Activated CD8-positive, alpha-beta memory T cell treated with anti-CD3 and anti-CD28 coated beads, Interleukin-2, amount 10 ng/mL, durations not matched to agents 7 days and 5 days (primary cell): ENCODE measurements around the gene RBM42. TPM values are rescaled to one million over a fixed set of nuclear protein-coding genes. Genes with fewer than 3 reads are reported as not detected.
"Not testable (repeated sequence)": the region's sequence is repeated elsewhere in the genome, so short reads cannot be mapped to it uniquely, and the experiment has no call there.

Experiments
- ATAC-seq: fragments of 150-1000 bp; cut with Tn5 transposase; one replicate; pipeline ENCODE4 v1.10.0; 2021; ENCODE audit warnings: moderate library complexity
- CTCF ChIA-PET: fragments of 350-600 bp; sonication (Branson Sonifier 250); formaldehyde crosslinking; loops from one replicate; lab custom pipeline; 2021; ENCODE audit warnings: antibody characterized with exemption; lab: Charles Lee
- DNase-seq: peaks from one replicate; pipeline ENCODE4 v3.0.0-alpha.2; 2020
- H3K27ac Mint-ChIP-seq: one replicate; pipeline ENCODE4 v1.8.0; 2021; ENCODE audit warnings: mild to moderate bottlenecking, mixed read lengths
- H3K27me3 Mint-ChIP-seq: one replicate; pipeline ENCODE4 v1.8.0; 2021; ENCODE audit warnings: mixed read lengths
- H3K36me3 Mint-ChIP-seq: one replicate; pipeline ENCODE4 v1.8.0; 2021; ENCODE audit warnings: mild to moderate bottlenecking, mixed read lengths
- H3K4me1 Mint-ChIP-seq: one replicate; pipeline ENCODE4 v1.8.0; 2021; ENCODE audit warnings: mixed read lengths
- H3K4me3 Mint-ChIP-seq: one replicate; pipeline ENCODE4 v1.8.0; 2021; ENCODE audit warnings: mild to moderate bottlenecking, moderate library complexity, mixed read lengths
- H3K9me3 Mint-ChIP-seq: one replicate; pipeline ENCODE4 v1.8.0; 2022; ENCODE audit warnings: low read depth, mixed read lengths
- total RNA-seq, 2 experiments: library from RNA; stranded (reverse); gene quantifications; one replicate each; pipeline ENCODE4 v1.2.3, GENCODE V29; 2021

RBM42 gene, protein sequence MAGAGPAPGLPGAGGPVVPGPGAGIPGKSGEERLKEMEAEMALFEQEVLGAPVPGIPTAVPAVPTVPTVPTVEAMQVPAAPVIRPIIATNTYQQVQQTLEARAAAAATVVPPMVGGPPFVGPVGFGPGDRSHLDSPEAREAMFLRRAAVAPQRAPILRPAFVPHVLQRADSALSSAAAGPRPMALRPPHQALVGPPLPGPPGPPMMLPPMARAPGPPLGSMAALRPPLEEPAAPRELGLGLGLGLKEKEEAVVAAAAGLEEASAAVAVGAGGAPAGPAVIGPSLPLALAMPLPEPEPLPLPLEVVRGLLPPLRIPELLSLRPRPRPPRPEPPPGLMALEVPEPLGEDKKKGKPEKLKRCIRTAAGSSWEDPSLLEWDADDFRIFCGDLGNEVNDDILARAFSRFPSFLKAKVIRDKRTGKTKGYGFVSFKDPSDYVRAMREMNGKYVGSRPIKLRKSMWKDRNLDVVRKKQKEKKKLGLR
- total RNA-seq = 100 to 1,000 TPM; 110 to 117 TPM

DNA sequence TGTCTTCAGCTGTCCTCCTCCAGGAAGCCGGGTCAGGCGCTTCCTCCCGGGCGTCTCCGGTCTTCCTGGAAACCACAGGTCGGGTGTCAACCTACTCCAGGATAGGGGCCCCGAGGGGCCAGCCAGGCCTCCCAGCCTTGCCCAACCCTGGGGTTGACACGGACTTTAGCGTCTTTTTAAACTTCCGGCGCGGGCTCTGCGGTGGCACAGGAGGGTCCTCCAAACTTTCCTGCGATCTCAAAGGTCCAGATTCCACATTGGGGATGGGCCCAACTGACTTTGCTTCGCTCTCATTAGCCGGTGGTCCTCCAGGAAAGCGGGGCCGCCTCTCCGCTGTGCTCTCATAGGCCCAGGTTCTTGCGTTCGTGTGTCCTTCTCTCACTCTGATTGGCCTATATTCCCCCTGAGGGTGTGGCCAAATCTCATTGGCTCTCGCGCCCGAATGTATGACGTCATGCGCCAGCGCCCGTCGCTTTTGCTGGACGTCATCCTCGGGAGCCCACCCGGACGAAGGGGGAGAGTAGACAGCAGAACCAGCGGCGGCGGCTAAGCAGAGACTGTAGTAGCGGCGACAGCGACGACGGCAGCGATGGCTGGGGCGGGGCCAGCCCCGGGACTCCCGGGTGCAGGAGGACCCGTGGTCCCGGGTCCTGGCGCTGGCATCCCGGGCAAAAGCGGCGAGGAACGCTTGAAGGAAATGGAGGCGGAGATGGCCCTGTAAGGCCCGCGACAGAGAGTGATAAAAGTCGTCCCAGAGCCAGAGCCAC, at the start of gene RBM42:
TSS of gene RBM42 (plus strand) at position 472 of the 767 bp plus-strand sequence. CDS start at position 590, 118 bp downstream.
- Mint-ChIP-seq H3K27ac (peak within 1 kb of the TSS; percentile 97), H3K36me3 (peaks cover 27% of the 10 kb centered on the region), H3K9me3 (no peaks in the 10 kb centered on the region), H3K27me3 (no peaks in the 10 kb centered on the region), H3K4me3 (peak within 1 kb of the TSS; percentile 90), H3K4me1 (peaks cover 18% of the 10 kb centered on the region)
- DNase-seq (peak; percentile 99), ATAC-seq (peak; percentile 100)
- CTCF ChIA-PET = no interaction called here

DNA sequence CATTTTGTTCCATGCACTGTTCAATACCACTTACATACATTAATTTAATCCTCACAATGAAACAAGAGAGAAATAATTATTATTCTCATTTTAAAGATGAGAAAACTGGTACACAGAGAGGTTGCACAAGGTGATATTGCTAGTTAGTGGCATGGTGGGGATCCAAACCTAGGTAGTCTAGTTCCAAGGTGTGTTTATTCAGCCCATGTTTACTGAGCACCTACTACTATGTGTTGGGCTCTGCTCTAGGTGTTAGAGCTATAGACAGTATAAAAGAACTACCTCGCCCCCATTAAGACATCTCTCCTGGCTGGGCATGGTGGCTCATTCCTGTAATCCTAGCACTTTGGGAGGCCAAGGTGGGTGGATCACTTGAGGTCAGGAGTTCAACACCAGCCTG, 46.1 kb upstream of the RBM42 start:
- no peak for DNase-seq
- H3K4me3 Mint-ChIP-seq = no peak overlapping the region
- CTCF ChIA-PET = no interaction called here
- H3K36me3 Mint-ChIP-seq = no peaks in the 10 kb centered on the region
- no peak for ATAC-seq
- no peak overlapping the region for H3K27ac Mint-ChIP-seq
- peaks cover 19% of the 10 kb centered on the region for H3K27me3 Mint-ChIP-seq
- H3K9me3 Mint-ChIP-seq = no peaks in the 10 kb centered on the region
- no peaks in the 10 kb centered on the region for H3K4me1 Mint-ChIP-seq

DNA sequence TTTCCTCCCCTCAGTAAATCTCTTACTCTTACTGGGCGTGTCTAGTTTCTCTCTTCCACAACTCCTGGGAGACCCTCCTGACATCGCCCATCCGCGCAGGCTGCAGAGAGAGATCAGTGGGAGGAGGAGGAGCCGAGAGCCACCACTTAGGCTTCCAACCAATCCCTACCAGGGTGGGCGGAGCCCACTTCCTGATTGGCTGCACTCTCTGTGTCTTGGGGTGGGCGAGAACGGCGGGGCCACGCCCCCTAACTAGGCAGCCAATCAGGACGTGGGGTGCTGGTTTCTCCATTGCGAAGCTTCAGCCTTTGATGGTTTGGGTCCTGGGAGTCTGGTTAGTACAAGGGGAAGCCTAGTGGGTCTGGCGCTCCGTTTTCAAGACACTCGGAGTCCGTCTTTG, 43.0 kb upstream of the RBM42 start, which contains the start of gene PMIS2:
TSS of gene PMIS2 (plus strand) at position 326 of the 400 bp plus-strand sequence. CDS start 87 bp downstream, outside the sequence.
- Mint-ChIP-seq H3K27ac (no peak within 1 kb of the TSS), H3K4me3 (no peak within 1 kb of the TSS), H3K27me3 (peaks cover 21% of the 10 kb centered on the region), H3K4me1 (no peaks in the 10 kb centered on the region), H3K36me3 (no peaks in the 10 kb centered on the region), H3K9me3 (no peaks in the 10 kb centered on the region)
- CTCF ChIA-PET = interaction anchor here (1.1 kb wide), 1 partner anchor 12 kb away, joined by 3 read pairs; no protein-coding TSS in a partner anchor
- ATAC-seq = peak; percentile 23
- no peak for DNase-seq

DNA sequence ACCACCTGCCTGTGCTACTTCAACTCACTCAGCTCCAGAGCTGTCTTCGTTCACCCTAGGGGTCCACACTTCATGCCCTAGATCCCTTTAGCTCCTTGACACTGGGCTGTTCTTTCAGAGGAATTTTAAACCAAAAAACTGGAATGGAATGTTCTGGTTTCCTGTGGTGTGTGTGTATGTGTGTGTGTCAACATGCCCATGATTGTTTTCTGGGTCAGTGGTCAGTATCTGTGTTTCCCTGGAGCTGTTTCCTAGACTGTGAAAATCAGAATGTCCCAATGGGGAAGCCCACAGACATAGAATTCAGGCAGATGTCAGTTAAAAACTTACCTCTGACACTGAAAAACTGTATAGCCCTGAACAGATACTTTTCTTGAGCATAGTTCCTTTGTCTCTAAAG, 41.5 kb upstream of the RBM42 start:
- no peaks in the 10 kb centered on the region for H3K9me3 Mint-ChIP-seq
- no peaks in the 10 kb centered on the region for H3K4me1 Mint-ChIP-seq
- no peak overlapping the region for H3K27ac Mint-ChIP-seq
- no peak for ATAC-seq
- H3K4me3 Mint-ChIP-seq = no peak overlapping the region
- CTCF ChIA-PET = no interaction called here
- H3K27me3 Mint-ChIP-seq = peaks cover 19% of the 10 kb centered on the region
- DNase-seq = no peak
- H3K36me3 Mint-ChIP-seq = no peaks in the 10 kb centered on the region

DNA sequence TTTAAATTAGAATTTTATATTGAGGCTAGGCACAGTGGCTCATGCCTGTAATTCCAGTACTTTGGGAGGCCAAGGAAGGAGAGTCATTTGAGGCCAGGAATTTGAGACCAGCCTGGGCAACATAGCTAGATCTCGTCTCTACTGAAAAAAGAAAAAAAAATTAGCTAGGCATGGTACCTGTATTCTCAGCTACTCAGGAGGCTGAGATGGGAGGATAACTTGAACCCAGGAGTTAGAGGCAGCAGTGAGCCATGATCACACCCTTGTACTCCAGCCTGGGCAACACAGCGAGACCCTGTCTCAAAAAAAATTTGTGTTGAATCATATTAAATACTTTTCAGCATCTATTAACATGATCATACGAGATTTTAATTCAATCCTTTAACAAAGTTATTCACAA, 38.0 kb upstream of the RBM42 start:
- Mint-ChIP-seq H3K9me3 (no peaks in the 10 kb centered on the region), H3K4me3 (no peak overlapping the region), H3K4me1 (no peaks in the 10 kb centered on the region), H3K27ac (no peak overlapping the region), H3K27me3 (peaks cover 10% of the 10 kb centered on the region), H3K36me3 (no peaks in the 10 kb centered on the region)
- DNase-seq (no peak), ATAC-seq (no peak)
- CTCF ChIA-PET = interaction anchor here (0.6 to 2.6 kb wide), 2 partner anchors 33 to 81 kb away, joined by 3 to 21 read pairs; no protein-coding TSS in a partner anchor

DNA sequence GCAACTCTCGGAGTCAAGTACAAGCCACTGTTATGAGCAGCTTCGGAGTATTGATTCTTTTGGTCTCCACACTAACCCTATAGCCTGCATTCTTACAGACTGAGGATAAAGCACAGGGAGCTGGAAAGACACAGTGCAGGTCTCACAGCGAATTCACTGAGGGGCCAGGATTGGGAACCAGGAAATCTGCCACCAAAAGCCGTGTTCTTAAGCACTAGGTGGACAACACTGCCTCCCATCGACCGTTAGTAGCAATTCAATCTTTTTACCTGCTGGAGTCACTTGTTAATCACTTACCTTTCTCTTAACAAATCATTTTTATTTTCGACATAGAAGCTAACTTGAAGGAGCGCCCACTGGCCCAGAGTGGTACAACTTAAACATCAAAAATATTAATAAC, 36.6 kb upstream of the RBM42 start:
- no peak overlapping the region for H3K4me3 Mint-ChIP-seq
- CTCF ChIA-PET = interaction anchor here (0.7 to 2.6 kb wide), 8 partner anchors 14 to 90 kb away, joined by 3 to 21 read pairs (median 4); no protein-coding TSS in a partner anchor
- no peaks in the 10 kb centered on the region for H3K9me3 Mint-ChIP-seq
- ATAC-seq (no peak), DNase-seq (no peak)
- peaks cover 7% of the 10 kb centered on the region for H3K4me1 Mint-ChIP-seq
- no peaks in the 10 kb centered on the region for H3K36me3 Mint-ChIP-seq
- H3K27ac Mint-ChIP-seq = no peak overlapping the region
- peaks cover 5% of the 10 kb centered on the region for H3K27me3 Mint-ChIP-seq

DNA sequence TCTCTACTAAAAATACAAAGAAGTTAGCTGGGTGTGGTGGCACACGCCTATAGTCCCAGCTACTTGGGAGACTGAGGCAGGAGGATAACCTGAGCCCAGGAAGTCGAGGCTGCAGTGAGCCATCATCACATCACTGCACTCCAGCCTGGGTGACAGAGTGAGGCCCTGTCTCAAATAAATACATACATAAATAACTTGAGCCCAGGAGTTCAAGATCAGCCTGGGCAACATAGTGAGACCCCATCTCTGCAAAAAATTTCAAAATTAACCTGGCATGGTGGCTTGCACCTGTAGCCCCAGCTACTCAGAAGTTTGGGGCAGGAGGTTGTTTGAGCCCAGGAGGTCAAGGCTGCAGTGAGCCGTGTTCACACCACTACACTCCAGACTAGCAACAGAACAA, 33.8 kb upstream of the RBM42 start:
- CTCF ChIA-PET = interaction anchor here (0.6 to 1.6 kb wide), 2 partner anchors 47 to 98 kb away, joined by 3 to 4 read pairs; no protein-coding TSS in a partner anchor
- H3K27ac Mint-ChIP-seq, H3K4me3 Mint-ChIP-seq, H3K36me3 Mint-ChIP-seq, DNase-seq, H3K4me1 Mint-ChIP-seq, H3K9me3 Mint-ChIP-seq, ATAC-seq: not testable (repeated sequence)
- peaks cover 12% of the 10 kb centered on the region for H3K27me3 Mint-ChIP-seq

DNA sequence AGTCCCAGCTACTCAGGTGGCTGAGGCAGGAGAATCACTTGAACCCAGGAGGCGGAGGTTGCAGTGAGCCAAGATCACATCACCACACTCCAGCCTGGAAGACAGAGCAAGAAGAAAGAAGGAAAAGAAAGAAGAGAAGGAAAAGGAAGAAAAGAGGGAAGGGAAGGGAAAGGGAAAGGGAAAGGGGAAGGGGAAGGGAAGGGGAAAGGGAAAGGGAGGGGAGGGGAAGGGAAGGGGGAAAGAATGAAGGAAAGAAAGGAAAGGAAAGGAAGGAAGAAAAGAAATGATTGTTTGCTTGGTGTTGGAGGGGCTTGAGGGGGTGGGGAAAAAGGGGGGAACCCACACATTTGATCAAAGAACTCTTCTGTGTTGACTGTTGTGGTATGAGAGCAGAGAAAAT, 32.9 kb upstream of the RBM42 start:
- CTCF ChIA-PET = interaction anchor here (1.2 to 1.6 kb wide), 2 partner anchors 48 to 86 kb away, joined by 3 to 4 read pairs; no protein-coding TSS in a partner anchor

DNA sequence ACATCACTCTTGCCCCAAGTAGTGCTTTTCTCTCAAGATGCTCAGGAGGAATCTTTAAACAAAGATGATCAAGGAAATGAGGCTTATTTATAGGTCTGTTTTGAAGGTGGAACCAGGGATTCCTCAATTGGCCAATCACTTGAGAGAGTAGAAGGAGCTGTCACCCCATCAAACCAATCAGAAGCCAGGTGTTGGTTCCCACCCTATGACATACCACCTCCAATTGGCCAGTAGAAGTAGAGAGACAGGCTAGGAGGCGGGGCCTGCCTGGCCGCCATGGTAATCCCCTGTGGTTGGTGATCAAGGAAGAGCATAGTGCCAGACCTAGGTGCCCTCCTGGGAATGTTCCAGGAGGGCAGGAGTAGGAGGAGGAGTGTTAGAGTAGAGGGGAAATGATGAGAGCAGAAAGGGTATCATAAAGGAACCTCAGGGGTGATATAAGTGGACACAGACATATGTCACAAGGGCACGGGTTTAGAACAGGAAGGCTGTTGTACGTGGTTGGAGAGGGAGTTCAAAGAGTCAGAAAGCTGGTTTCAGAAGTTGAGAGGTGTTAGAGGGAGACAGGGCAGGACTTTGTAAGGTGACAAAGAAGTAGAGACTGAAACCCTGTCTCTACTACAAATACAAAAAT, 32.4 kb upstream of the RBM42 start:
- H3K4me1 Mint-ChIP-seq = peaks cover 7% of the 10 kb centered on the region
- H3K4me3 Mint-ChIP-seq = no peak overlapping the region
- peak; percentile 77 for ATAC-seq
- H3K27ac Mint-ChIP-seq = no peak overlapping the region
- no peaks in the 10 kb centered on the region for H3K9me3 Mint-ChIP-seq
- H3K27me3 Mint-ChIP-seq = peaks cover 16% of the 10 kb centered on the region
- H3K36me3 Mint-ChIP-seq = no peaks in the 10 kb centered on the region
- CTCF ChIA-PET = interaction anchor here (0.7 to 1.6 kb wide), 4 partner anchors 48 to 224 kb away, joined by 3 to 4 read pairs (median 4); no protein-coding TSS in a partner anchor
- DNase-seq = no peak

More for the DNA sequence above, 32.9 kb upstream of the RBM42 start:
- no peak for DNase-seq
- no peak overlapping the region for H3K27ac Mint-ChIP-seq
- ATAC-seq = no peak
- peaks cover 16% of the 10 kb centered on the region for H3K27me3 Mint-ChIP-seq
- H3K9me3 Mint-ChIP-seq = no peaks in the 10 kb centered on the region
- H3K4me1 Mint-ChIP-seq = peaks cover 7% of the 10 kb centered on the region
- H3K4me3 Mint-ChIP-seq = no peak overlapping the region
- no peaks in the 10 kb centered on the region for H3K36me3 Mint-ChIP-seq

DNA sequence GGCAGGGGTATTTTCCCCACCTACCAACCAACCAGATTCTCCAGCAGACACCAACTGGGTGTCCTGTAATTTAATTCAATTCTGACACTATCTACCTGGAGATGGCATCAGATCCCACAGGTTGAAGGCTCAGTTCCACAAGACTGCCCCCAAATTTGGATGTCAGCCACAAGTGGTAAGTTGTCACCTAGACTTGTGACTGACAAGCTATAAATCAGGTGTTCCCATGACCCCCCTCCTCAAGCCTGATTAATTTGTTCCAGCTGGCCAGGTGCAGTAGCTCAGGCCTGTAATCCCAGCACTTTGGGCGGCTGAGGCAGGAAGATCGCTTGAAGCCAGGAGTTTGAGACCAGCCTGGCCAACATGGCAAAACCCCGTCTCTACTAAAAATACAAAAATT, 26.9 kb upstream of the RBM42 start:
- no peak overlapping the region for H3K4me3 Mint-ChIP-seq
- no peaks in the 10 kb centered on the region for H3K36me3 Mint-ChIP-seq
- CTCF ChIA-PET = interaction anchor here (0.9 kb wide), 1 partner anchor 92 kb away, joined by 3 read pairs; no protein-coding TSS in a partner anchor
- no peaks in the 10 kb centered on the region for H3K4me1 Mint-ChIP-seq
- peaks cover 16% of the 10 kb centered on the region for H3K27me3 Mint-ChIP-seq
- H3K27ac Mint-ChIP-seq = no peak overlapping the region
- H3K9me3 Mint-ChIP-seq = no peaks in the 10 kb centered on the region
- ATAC-seq (no peak), DNase-seq (no peak)

DNA sequence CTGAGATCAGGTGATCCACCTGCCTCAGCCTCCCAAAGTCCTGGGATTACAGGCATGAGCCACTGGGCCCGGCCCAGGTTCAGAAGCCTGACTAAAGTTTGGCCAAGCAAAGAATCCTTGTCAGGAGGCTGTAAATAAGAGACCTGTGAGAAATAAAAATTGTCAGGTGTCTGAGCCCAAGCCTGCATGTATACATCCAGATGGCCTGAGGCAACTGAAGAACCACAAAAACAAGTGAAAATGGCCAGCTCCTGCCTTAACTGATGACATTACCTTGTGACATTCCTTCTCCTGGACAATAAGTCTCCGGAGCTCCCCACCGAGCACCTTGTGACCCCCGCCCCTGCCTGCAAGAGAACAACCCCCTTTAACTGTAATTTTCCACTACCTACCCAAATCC, 24.4 kb upstream of the RBM42 start:
- not testable (repeated sequence) for DNase-seq

DNA sequence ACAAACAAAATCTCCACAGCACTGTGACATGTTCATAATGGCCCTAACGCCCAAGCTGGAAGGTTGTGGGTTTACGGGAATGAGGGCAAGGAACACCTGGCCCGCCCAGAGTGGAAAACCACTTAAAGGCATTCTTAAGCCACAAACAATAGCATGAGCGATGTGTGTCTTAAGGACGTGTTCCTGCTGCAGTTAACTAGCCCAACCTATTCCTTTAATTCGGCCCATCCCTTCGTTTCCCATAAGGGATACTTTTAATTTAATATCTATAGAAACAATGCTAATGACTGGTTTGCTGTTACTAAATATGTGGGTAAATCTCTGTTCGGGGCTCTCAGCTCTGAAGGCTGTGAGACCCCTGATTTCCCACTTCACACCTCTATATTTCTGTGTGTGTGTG, 21.7 kb upstream of the RBM42 start:
- not testable (repeated sequence) for H3K4me3 Mint-ChIP-seq, H3K27me3 Mint-ChIP-seq, H3K36me3 Mint-ChIP-seq, H3K27ac Mint-ChIP-seq, ATAC-seq, H3K9me3 Mint-ChIP-seq, DNase-seq
- CTCF ChIA-PET = interaction anchor here (0.6 to 1.0 kb wide), 2 partner anchors 26 to 98 kb away, joined by 3 to 4 read pairs; no protein-coding TSS in a partner anchor
- peaks cover 23% of the 10 kb centered on the region for H3K4me1 Mint-ChIP-seq

More for the DNA sequence above, 24.4 kb upstream of the RBM42 start:
- H3K27me3 Mint-ChIP-seq, H3K9me3 Mint-ChIP-seq, H3K27ac Mint-ChIP-seq, H3K4me1 Mint-ChIP-seq, H3K4me3 Mint-ChIP-seq, CTCF ChIA-PET, H3K36me3 Mint-ChIP-seq, ATAC-seq: not testable (repeated sequence)
